Activated CD4-positive, alpha-beta T cell treated with anti-CD3 and anti-CD28 coated beads for 1 hour (primary cell): ENCODE results near the gene SEMA3A.
"Not testable (repeated sequence)": the region's sequence is repeated elsewhere in the genome, so short reads cannot be mapped to it uniquely, and the experiment has no call there.

Experiments used
- DNase-seq: peaks from one replicate; pipeline ENCODE4 v3.0.0-alpha.2; 2020

SEMA3A gene

DNA sequence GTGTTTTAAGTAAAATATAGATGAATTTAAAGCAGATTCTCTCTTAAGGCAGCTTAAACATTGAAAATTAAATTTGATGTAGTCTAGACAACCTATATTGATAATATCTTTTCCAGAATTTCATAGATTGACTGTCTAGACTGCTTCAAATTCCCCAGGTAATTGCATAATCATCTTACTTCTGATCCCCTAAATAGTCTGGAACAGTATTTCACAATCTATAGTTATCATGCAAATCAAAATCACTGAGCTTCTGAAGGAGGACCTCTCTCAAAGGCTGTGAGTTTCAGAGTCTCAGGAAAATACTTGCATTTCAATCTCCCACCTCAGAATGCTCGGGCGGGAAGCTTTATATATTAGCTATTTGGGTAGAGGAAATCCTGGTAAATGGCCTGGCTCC is 87.3 kb downstream of the SEMA3A start:
- no peak for DNase-seq

DNA sequence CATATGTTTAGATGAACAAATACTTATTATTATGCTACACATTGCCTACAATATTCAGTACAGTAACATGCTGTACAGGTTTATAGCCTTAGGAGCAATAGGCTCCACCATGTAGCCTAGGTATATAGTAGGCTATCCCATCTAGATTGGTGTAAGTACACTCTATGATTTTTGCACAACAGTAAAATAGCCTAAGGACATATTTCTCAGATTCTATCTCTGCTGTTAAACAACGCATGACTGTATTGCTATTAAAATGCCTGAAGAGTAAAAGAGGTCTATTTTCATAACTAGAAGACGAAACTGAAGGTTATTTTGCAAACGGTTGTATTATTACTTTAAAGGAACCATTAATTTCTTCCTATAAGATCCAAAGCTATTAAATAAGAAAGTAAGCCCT is 88.3 kb downstream of the SEMA3A start:
- DNase-seq, result no peak

GRCh38 chr7:84105586-84105985 is 89.0 kb downstream of the SEMA3A start:
- no peak for DNase-seq

- no peak for DNase-seq
Measured at GRCh38 chr7:84104826-84105225, 89.8 kb downstream of the SEMA3A start.

GRCh38 chr7:84102213-84102612 is 92.4 kb downstream of the SEMA3A start:
- DNase-seq, result no peak

- DNase-seq, result no peak
Measured at GRCh38 chr7:84100866-84101265, 93.7 kb downstream of the SEMA3A start.

DNA sequence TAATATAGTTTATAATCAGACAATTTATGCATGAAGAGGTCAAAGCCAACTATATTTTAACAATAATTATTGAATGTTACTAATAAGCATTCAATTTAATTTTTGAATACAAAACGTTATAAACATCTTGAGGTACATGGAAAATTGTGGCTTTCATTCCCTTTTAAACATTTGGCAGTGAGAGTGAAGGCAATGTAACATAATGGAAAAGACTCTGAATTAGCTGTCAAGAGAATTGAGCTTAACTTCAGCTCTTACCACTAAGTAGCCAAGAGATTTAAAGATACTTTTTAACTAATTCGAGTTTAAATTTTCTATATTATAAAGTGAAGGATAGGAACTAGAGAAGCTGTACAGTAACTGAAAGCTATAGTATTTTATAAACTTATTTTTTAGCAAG is 98.6 kb downstream of the SEMA3A start:
- no peak for DNase-seq

- no peak for DNase-seq
Measured at GRCh38 chr7:84092207-84092606, 102.4 kb downstream of the SEMA3A start.

DNA sequence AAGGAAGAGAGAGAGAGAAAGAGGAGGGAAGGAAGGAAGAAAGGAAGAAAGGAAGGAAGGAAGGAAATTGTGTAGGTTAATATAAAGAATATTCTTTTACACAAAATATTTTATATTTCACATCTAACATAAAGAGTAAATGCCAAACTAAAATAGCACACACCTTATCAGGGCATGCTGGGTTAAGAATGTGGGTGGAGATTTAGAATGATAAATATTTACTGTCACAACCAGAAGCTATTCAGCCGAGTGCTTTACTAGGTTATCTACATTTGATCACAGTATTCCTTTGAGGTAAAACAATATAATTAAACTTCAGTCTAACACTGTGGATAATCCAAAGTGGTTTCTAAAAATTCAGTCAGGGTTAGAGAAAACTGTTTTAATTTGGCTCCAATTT is 103.3 kb downstream of the SEMA3A start:
- no peak for DNase-seq

GRCh38 chr7:84088802-84089201 is 105.8 kb downstream of the SEMA3A start:
- DNase-seq, result no peak

- DNase-seq, result no peak
Measured at GRCh38 chr7:84085998-84086397, 108.6 kb downstream of the SEMA3A start.

DNA sequence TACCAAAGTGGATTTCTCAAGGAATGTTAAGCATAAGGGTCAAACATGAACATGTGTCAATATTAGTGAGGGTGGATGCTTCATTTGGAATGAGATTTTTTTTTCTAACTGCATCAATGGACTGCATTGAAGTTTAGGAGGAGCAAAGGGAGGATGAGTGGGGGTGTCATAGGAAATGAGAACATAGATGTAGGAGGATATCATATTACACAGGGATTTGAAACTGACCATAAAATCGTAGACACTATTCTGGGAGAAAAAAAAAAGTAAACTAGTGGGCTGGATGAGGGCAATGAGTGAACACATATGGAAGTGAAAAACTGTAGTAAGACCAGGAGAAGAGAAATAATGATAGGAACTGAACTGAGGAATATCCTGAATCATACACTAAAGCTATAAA is 109.4 kb downstream of the SEMA3A start:
- no peak for DNase-seq

- no peak for DNase-seq
Measured at GRCh38 chr7:84083846-84084245, 110.7 kb downstream of the SEMA3A start.

- DNase-seq, result no peak
Measured at GRCh38 chr7:84081973-84082522, 112.5 kb downstream of the SEMA3A start.

DNA sequence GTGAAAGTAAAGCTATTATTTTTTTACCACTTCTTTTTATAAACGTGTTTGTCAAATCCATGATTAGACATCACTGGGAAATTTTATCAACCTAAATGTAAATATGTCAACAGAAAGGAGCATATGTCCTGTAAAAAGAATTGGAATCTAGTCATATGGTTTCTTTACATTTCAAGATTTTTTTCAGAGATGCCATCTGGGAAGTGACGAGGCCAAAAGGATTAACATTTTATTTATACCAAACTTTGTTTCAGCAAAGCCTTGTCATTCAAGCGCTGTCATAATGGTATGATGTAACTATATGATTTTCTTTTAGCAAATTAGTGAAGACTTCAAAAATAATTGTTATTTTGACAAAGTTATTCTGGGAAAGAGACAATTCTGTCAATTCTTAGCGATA is 117.3 kb downstream of the SEMA3A start:
- no peak for DNase-seq

- DNase-seq, result no peak
Measured at GRCh38 chr7:84076219-84076618, 118.4 kb downstream of the SEMA3A start.

GRCh38 chr7:84073186-84073875 is 121.3 kb downstream of the SEMA3A start:
- DNase-seq, result no peak

- no peak for DNase-seq
Measured at GRCh38 chr7:84070770-84071169, 123.8 kb downstream of the SEMA3A start.

DNA sequence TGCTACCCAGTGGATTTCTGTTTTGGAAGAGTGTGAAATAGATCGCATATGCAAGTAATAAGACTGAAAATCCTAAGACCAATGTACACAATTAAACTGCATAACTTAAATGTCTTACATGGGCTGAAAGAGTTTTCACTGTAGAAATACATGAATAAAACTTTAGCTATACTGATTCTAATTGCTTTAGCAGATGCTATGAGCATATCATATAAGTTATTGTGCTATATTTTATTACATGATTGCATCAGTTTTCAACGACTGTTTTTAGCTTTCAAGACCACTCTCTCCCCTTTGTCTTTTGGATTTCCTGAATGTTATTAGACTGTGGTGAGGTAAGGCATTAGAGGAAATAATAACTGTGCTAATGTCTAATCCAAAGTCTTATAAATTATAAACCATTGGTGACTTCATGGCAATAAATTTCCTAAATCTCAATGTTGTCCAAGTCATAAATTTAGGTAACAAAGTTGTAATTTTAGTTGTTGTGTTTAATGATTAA is 124.5 kb downstream of the SEMA3A start:
- no peak for DNase-seq

DNA sequence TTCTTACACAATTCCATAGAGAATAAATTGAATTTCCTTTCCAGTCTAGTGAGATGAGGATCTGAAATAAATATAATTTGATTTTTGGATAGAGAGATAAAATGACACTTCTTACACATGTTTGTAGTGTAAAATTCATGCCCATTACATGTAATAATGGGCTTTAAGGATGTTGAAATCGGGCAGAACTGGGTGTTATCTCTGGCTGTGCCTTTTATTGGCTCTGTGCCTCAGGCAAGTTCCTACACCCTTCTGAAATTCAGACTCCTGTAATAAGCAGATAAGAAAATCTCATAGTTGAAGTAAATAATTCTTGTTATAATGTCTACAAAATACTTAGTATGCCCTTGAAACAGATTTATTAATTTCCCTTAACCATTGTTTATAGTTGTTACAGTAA is 125.6 kb downstream of the SEMA3A start:
- no peak for DNase-seq

GRCh38 chr7:84062489-84062901 is 132.1 kb downstream of the SEMA3A start:
- DNase-seq, result not testable (repeated sequence)

GRCh38 chr7:84060760-84061261 is 133.8 kb downstream of the SEMA3A start:
- no peak for DNase-seq

GRCh38 chr7:84060000-84060399 is 134.6 kb downstream of the SEMA3A start:
- no peak for DNase-seq

DNA sequence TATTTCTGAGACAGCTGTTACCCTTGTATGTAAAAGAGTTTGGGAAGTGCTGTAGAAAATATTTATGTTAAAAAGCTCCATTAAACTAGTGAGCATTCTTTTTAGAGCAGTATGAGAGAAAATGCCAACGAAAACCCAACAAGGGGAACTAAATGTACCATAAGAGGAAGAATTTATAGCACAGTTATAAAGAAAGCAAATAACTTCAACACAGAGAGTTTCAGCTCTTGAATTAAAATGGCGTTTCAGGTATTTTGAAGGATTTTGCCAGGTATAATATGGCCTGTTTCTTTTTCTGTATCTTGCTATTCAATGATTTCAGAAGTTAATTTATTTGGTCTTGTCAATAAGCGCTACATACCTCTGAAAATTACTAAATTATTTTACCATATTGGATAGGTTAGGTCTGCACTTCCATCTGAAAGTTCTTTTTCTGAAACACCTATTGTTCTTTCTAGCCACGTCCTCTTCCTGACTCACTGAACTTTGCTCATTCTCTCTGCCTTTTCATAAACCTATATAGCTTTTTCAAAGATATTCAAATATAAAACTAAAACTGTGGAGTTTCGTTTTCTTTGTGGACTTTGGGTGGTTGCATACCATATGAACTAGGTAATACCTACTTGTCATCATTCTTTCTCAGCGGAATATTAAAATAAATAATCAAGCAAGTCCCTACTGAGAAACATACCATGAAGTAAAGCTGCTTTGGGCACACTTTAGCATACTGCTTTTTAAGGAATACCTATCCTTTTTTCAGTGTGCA is 136.1 kb downstream of the SEMA3A start:
- DNase-seq, result no peak
